GM12874 (cell line): ENCODE measurements around the gene FAM83F.

ENCODE experiments used
- TF ChIP-seq, protein P1 (sequence below): IDR thresholded peaks from 2 replicates; pipeline ENCODE4 v1.5.1; 2011; ENCODE audit warnings: low read depth, mild to moderate bottlenecking, control low read depth, low read length, moderate library complexity; ENCODE audit not compliant: insufficient read depth

The FAM83F gene

GRCh38 chr22:39980596-39980995, 14.2 kb upstream of the FAM83F start:
- TF ChIP-seq, protein P1, sequence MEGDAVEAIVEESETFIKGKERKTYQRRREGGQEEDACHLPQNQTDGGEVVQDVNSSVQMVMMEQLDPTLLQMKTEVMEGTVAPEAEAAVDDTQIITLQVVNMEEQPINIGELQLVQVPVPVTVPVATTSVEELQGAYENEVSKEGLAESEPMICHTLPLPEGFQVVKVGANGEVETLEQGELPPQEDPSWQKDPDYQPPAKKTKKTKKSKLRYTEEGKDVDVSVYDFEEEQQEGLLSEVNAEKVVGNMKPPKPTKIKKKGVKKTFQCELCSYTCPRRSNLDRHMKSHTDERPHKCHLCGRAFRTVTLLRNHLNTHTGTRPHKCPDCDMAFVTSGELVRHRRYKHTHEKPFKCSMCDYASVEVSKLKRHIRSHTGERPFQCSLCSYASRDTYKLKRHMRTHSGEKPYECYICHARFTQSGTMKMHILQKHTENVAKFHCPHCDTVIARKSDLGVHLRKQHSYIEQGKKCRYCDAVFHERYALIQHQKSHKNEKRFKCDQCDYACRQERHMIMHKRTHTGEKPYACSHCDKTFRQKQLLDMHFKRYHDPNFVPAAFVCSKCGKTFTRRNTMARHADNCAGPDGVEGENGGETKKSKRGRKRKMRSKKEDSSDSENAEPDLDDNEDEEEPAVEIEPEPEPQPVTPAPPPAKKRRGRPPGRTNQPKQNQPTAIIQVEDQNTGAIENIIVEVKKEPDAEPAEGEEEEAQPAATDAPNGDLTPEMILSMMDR, result no peak

DNA sequence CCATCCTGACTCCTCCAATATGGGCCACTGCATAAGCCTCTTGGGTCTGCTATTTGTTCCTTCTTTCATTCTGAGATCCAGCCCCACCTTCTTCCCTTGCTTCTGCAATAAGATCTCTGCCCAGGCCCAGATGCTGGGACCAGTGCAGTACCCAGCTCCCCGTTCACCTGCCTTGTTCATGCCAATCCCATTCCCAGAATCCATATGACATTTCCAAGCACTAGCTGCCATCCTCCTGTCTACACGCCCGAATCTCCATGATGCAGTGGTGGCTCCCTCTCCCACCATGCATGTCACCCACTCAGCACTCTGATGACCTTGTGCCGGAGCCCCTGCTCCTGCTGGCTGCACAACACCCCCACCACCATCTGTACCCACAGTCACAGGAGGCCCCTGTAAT, 11.4 kb upstream of the FAM83F start:
- TF ChIP-seq, protein P1, result no peak

DNA sequence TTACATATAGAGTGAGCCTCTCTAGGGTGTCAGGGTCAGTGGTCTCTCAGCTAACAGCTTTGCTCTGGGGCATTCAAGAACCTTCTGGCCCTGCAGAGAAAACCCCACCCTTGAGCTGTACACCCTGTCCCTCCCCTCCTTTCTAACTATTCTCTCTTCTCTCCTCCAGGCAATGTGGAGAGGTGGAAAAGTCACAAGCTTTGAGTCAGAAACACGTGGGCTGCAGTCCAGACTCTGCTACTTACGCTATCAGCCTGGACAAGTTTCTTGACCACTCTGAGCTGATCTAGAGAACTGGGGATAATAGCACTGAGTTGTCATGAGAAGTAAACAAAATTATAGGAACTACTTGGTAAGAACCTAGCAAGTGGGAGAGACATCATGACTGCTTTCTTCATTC, 10.7 kb upstream of the FAM83F start:
- TF ChIP-seq, protein P1, result no peak

DNA sequence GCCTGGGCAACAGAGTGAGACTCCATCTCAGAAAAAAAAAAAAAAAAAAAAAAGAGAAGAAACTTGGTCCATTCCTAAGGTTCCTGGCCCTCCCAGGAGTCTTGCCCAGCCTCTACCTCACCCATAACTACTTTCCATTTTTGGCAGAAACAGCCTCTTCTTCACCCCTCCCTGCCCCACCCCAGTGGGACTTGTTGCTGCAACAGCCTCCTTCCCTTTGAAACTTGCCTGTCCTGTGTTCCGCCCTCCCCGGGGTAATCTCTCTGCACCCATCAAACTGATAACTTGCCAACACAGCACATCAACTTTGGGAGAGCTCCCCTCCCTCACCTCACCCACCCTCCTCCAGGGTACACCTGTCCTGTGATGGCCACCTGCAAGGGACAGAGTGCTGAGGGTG, 10.0 kb upstream of the FAM83F start:
- TF ChIP-seq, protein P1, result no peak

GRCh38 chr22:39985383-39986035, 9.2 kb upstream of the FAM83F start:
- TF ChIP-seq, protein P1, result no peak

GRCh38 chr22:39988386-39989114, 6.2 kb upstream of the FAM83F start:
- TF ChIP-seq, protein P1, result no peak

- TF ChIP-seq, protein P1, result no peak
Measured at GRCh38 chr22:39989633-39990032, 5.1 kb upstream of the FAM83F start.
